ENCODE data around the gene PPWD1. TPM values are rescaled to one million over a fixed set of nuclear protein-coding genes. Genes with fewer than 3 reads are reported as not detected.

PPWD1 gene
- total and polyA plus RNA-seq, 2 of the 13 experiments (the other 11 are each of a cell fraction or from before 2014, with no cell fraction given) = 7.4 to 44.3 TPM

DNA sequence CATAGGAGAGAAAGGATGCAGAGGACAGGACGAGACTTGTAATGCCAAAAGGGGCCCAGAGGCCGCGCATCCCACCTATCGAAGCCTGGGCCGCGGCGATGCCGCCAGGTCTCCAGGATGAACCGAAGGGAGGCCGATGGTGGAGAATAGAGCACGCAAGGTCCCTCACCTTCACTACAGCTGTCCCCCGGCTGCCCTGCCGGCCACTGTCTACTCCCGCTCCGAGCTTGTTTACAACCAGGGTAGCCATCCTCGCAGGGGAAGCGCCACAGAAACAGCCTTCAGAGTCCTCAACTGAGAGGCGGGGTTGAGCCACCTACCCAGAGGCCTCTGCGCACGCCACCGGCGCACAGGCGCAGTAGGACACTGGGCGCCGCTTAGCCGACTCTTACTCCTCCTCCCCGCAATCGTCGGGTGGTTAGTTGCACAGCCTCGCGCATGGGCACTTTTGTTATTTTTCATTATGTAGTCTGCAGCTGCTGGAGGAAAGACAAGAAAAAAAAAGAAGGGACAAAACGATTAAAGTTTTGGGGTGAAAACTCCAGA is 61.0 kb downstream of the PPWD1 start, which contains the start of gene TRIM23 (continued):
- TF ChIP-seq ZSCAN20 (CRISPR knock-in tag; IDR thresholded peaks at IDR 0.05; ENCODE audit: borderline replicate concordance) (no peak; the same call in 1 of the 2 replicates), ZNF354B (CRISPR knock-in tag; IDR thresholded peaks at IDR 0.05) (no peak), CREB1 (IDR thresholded peaks at IDR 0.05) (no peak), CREB1 (CRISPR knock-in tag; IDR thresholded peaks at IDR 0.05) (peak; percentile 62), ZNF138 (CRISPR knock-in tag; IDR thresholded peaks at IDR 0.05; ENCODE audit: low read depth) (no peak), TMF1 (CRISPR knock-in tag; IDR thresholded peaks at IDR 0.05; ENCODE audit: low read depth) (0 out of 2 replicates have a peak, but pooled peaks have one; percentile 54), ZNF451 (CRISPR knock-in tag; IDR thresholded peaks at IDR 0.05) (no peak; the same call in 1 of the 2 replicates), ZNF224 (CRISPR knock-in tag; IDR thresholded peaks at IDR 0.05) (no peak), ATRX (CRISPR knock-in tag; IDR thresholded peaks at IDR 0.05; ENCODE audit: borderline replicate concordance) (no peak), ZNF878 (CRISPR knock-in tag; IDR thresholded peaks at IDR 0.05) (no peak), SOX13 (IDR thresholded peaks at IDR 0.05) (no peak), SOX13 (CRISPR knock-in tag; conservative IDR thresholded peaks at IDR 0.05 in 1 of 2, IDR thresholded peaks at IDR 0.05 in 1 of 2) (no peak), FOXC1 (CRISPR knock-in tag; IDR thresholded peaks at IDR 0.05; ENCODE audit: borderline replicate concordance) (no peak; the same call in 1 of the 2 replicates), RARG (CRISPR knock-in tag; IDR thresholded peaks at IDR 0.05; ENCODE audit: low read depth) (no peak), ZNF296 (CRISPR knock-in tag; conservative IDR thresholded peaks at IDR 0.05) (no peak), ZNF567 (CRISPR knock-in tag; IDR thresholded peaks at IDR 0.05; ENCODE audit: borderline replicate concordance) (no peak), TRIM24 (CRISPR knock-in tag; IDR thresholded peaks at IDR 0.05) (no peak), SP140L (CRISPR knock-in tag; IDR thresholded peaks at IDR 0.05; ENCODE audit: borderline replicate concordance) (no peak), ZMYM3 (CRISPR knock-in tag; IDR thresholded peaks at IDR 0.05) (no peak), ZSCAN30 (CRISPR knock-in tag; IDR thresholded peaks at IDR 0.05) (no peak)
- TF ChIP-seq, protein P1, sequence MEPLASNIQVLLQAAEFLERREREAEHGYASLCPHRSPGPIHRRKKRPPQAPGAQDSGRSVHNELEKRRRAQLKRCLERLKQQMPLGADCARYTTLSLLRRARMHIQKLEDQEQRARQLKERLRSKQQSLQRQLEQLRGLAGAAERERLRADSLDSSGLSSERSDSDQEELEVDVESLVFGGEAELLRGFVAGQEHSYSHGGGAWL (CRISPR knock-in tag; IDR thresholded peaks at IDR 0.05) = no peak
- TF ChIP-seq, protein P2, sequence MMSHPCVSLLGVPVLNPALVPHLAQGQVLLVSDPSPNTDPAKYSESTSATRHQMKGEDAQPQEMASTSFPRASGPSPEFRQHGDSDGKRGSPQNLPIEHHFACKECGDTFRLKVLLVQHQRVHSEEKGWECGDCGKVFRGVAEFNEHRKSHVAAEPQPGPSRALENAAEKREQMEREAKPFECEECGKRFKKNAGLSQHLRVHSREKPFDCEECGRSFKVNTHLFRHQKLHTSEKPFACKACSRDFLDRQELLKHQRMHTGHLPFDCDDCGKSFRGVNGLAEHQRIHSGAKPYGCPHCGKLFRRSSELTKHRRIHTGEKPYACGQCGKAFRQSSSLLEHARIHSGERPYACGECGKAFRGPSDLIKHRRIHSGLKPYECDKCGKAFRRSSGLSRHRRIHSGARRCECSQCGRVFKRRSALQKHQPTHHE (CRISPR knock-in tag; IDR thresholded peaks at IDR 0.05; ENCODE audit: borderline replicate concordance) = no peak
- TF ChIP-seq, protein P3, sequence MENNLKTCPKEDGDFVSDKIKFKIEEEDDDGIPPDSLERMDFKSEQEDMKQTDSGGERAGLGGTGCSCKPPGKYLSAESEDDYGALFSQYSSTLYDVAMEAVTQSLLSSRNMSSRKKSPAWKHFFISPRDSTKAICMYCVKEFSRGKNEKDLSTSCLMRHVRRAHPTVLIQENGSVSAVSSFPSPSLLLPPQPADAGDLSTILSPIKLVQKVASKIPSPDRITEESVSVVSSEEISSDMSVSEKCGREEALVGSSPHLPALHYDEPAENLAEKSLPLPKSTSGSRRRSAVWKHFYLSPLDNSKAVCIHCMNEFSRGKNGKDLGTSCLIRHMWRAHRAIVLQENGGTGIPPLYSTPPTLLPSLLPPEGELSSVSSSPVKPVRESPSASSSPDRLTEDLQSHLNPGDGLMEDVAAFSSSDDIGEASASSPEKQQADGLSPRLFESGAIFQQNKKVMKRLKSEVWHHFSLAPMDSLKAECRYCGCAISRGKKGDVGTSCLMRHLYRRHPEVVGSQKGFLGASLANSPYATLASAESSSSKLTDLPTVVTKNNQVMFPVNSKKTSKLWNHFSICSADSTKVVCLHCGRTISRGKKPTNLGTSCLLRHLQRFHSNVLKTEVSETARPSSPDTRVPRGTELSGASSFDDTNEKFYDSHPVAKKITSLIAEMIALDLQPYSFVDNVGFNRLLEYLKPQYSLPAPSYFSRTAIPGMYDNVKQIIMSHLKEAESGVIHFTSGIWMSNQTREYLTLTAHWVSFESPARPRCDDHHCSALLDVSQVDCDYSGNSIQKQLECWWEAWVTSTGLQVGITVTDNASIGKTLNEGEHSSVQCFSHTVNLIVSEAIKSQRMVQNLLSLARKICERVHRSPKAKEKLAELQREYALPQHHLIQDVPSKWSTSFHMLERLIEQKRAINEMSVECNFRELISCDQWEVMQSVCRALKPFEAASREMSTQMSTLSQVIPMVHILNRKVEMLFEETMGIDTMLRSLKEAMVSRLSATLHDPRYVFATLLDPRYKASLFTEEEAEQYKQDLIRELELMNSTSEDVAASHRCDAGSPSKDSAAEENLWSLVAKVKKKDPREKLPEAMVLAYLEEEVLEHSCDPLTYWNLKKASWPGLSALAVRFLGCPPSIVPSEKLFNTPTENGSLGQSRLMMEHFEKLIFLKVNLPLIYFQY (CRISPR knock-in tag; IDR thresholded peaks at IDR 0.05; ENCODE audit: borderline replicate concordance) = no peak
- TF ChIP-seq, protein P4, sequence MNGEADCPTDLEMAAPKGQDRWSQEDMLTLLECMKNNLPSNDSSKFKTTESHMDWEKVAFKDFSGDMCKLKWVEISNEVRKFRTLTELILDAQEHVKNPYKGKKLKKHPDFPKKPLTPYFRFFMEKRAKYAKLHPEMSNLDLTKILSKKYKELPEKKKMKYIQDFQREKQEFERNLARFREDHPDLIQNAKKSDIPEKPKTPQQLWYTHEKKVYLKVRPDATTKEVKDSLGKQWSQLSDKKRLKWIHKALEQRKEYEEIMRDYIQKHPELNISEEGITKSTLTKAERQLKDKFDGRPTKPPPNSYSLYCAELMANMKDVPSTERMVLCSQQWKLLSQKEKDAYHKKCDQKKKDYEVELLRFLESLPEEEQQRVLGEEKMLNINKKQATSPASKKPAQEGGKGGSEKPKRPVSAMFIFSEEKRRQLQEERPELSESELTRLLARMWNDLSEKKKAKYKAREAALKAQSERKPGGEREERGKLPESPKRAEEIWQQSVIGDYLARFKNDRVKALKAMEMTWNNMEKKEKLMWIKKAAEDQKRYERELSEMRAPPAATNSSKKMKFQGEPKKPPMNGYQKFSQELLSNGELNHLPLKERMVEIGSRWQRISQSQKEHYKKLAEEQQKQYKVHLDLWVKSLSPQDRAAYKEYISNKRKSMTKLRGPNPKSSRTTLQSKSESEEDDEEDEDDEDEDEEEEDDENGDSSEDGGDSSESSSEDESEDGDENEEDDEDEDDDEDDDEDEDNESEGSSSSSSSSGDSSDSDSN (CRISPR knock-in tag; IDR thresholded peaks at IDR 0.05) = peak; percentile 51; the same call in 1 of the 2 replicates

Data from HepG2 (cell line).